NCI-H187 (cell line): Measurements from ENCODE around the gene FOXI3.
"Not testable (repeated sequence)": the region's sequence is repeated elsewhere in the genome, so short reads cannot be mapped to it uniquely, and the experiment has no call there.

ENCODE experiments used
- DNase-seq, 2 experiments: peaks; one replicate each; lab custom pipeline; 2025; lab: John Stamatoyannopoulos, UW

FOXI3 gene

DNA sequence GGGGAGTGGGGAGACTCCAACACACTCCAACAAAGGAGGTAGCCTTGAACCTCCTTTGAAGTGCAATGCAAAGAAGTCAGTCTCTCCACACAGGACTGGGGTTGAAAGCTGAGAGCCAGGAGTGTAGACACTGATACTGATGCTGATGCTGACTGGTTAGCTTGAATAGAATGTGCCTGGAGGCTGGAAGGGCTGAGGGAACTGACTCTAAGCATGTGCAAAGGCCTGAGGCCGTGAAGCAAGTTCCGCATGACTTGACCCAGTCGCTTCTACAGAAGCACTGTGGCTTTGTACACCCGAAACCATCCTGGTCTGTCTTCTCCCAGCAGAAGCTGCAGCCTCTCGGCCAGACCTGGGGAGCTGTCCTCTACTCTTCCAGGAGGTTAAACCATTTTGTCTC, 10.4 kb downstream of the FOXI3 start:
- DNase-seq = no peak

DNA sequence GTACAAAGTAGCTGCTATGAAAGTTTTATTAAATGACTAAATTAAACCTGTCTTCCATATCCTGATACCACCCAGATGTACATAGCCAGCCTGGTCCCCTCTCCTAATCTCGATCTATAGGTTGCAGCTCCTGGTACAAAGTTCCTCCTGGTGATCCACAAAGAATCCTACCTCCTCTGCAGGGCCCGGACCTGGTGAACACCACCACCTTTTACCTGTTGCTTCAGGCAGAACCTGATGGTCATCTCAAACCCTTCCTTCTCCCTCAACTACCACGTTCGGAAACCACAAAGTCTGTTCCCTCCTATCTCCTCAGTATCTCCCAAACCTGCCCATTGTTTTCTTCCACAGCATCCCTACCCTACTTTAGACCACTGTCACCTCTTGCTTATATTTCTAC, 15.5 kb downstream of the FOXI3 start:
- DNase-seq = no peak

DNA sequence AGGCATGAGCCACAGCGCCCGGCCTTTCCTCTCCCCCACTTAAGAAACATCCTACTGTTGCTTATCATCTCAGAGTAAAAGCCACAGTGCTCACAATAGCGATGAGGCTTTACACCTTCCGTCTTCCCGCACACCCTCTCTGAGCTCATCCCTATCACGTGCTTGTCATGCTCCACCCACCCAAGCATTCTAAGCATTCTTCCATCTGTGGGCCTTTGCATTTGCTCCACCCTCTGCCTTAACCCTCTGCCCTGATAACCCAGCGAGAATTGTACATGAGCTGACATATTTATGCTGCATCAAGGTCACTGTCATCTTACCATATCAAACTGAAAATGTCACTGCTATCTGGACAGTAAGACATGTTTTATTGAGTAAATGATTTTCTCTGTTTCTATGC, 22.6 kb downstream of the FOXI3 start:
- DNase-seq = no peak

DNA sequence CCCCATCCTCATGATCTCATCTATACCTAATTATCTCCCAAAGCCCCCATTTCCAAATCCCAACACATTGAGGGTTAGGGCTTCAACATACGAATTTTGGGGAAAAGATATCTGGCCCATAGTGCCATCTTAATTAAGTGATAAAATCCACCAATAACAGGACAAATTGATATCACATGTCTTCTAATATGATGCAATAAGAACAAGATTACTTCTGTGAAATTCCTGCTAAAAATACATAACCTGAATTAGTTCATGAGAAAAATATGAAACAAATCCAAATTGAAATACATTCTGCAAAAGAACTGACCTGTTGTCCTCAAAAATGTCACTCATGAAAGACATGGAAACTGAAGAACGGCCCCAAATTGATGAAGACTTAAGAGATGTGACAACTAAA, 28.8 kb downstream of the FOXI3 start:
- DNase-seq = no peak

DNA sequence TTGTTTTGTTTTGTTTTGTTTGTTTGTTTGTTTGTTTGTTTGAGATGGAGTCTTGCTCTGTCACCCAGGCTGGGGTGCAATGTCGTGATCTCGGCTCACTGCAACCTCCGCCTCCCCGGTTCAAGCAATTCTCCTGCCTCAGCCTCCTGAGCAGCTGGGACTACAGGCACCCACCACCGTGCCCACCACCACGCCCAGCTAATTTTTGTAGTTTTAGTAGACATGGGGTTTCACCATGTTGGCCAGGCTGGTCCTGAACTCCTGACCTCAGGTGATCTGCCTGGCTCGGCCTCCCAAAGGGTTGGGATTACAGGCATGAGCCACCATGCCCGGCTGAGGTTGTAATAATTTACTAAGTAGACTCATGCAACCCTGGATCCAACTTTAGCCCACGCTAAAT, 33.4 kb downstream of the FOXI3 start:
- not testable (repeated sequence) for DNase-seq

DNA sequence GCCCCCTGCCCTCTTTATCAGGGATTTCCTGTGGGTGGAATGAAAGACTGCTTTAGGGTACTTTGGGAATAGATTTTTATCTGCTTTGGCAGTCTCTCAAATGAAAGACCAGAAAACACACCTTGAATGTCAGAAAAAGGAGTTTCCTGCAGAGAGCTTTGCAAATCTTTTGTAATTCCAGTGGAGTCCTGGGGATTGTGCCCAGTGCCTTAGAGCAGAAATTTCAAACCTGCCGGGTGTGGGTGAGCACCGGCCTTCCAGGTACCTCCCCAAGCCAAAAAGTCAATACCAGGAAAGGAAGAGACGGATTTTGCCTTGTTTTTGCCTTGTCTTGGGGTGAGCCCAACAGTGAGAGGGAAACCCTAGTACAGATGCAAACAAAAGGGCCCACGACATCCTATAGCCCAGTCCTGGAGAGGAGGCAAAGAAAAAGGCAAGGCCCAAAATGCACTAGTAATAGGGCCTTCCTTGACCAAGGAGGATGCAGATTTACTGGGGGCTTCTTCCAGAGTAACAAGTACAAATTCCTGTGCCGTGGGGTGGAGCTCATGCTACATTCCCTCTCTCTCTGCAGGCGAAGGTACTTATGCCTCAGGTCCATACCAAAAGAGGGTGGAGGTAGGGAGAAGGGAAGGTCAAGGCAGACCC, 36.4 kb downstream of the FOXI3 start:
- DNase-seq = no peak

DNA sequence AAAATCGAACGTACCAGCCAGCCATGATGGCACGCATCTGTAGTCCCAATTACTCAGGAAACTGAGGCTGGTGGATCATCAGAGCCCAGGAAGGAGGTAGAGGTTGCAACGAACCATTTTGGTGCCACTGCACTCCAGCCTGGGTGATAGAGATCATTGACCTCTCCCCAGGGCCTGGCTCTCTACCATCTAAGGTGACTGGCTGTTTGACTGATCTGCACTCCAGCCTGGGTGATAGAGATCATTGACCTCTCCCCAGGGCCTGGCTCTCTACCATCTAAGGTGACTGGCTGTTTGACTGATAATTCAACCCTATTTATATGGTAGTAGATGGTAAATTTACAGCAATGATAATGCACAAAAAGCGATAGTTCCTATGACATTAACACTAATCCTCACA, 43.6 kb downstream of the FOXI3 start:
- not testable (repeated sequence) for DNase-seq

DNA sequence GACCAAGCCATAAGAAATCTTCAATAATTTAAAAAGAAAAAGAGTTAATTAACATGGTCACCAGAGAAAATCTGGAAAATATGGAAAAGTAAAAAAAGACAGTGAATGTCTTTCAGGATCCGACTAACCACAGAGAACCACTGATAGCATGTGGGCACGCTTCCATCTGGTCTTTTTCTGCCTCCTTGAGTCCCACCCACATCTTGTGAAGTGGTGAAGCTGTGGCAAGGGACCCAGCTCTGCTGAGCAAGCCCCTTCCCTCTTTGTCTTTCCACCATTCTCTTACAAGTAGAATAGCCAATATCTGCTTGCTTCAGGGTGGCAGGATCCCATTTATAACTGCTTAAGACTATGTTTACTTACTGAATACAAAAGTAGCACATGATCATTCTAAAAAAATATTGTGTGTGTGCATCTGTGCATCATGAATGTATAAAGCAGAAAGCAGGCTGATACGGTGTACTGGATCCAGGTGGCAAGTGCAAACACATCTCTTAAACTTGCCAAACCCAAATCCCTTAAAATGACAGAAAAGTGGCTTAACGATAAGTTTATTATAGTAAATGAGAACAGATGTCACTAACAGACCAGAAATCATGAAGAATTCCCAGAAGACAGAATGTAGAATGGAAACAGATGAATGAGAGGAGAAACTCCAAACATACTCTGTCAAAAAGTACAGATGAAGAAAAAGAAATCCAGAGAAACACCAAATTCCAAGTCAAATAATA, 52.3 kb downstream of the FOXI3 start:
- DNase-seq = no peak

DNA sequence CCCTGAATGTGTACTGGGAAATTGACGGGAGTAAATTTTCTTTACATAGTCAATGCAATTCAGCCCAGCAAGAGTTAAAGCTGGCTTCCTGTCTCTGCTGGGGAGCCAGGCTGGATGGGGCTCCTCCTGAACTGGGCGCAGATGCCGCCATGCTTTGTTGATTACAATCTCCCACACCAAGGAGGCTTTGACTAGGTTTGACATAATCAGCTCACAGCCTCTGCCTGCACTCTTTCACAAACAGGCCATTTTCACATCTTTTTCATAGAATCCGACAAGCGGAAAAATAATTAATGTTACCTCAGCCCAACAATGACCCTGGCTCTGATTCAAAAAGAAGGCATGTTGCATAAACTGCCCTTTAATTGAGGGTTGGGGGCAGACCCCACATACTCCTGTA, 54.3 kb downstream of the FOXI3 start:
- no peak for DNase-seq
